OCI-M1 (cell line): ENCODE results near the gene SLFN13.
"Not testable (repeated sequence)": the region's sequence is repeated elsewhere in the genome, so short reads cannot be mapped to it uniquely, and the experiment has no call there.

ENCODE experiments used
- DNase-seq: peaks from one replicate; lab custom pipeline; 2025; lab: John Stamatoyannopoulos, UW

Gene SLFN13

DNA sequence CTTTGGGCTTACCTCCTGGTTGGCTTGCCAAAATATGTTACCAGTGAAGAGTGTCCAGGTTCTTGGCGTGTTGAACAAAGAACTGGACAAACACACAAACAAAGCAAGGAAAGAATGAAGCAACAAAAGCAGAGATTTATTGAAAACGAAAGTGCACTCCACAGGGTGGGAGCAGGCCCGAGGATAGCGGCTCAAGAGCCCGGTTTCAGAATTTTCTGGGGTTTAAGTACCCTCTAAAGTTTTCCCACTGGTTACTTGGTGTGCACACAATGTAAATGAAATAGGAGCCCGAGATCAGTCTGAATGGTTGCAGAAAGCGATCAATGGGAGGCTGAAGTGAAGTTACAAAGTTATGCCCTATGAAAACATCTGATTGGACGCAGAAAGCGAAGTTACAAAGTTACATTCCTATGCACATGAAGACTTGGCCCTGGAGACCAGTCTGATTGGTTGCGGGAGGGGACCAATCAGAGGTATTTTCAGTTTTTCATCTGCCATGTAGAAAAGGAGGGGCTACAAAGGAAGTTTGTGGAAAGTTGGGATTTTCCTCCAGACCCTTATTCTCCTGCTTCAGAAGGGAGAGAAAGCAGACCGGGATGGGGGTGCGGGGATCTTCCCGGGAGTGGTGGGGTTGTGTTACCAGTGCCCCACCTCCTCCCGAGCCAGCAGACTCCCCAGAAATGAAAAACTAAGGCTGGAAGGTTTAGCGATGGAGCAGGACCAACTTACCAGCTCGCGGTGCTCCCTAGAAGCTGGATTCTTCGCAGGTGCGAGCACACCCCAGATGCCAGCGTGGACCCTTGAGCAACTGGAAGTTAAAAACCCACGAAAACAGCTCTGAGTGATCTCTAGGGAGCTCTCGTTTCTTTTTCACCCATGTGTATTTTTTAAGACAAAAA is 16.1 kb downstream of the SLFN13 start, which contains the start of gene SLFN12:
Gene SLFN12, minus strand, starts transcription at position 325 of the 899 bp plus-strand sequence. CDS start 9,472 bp downstream, outside the sequence.
- DNase-seq: peak; percentile 92

DNA sequence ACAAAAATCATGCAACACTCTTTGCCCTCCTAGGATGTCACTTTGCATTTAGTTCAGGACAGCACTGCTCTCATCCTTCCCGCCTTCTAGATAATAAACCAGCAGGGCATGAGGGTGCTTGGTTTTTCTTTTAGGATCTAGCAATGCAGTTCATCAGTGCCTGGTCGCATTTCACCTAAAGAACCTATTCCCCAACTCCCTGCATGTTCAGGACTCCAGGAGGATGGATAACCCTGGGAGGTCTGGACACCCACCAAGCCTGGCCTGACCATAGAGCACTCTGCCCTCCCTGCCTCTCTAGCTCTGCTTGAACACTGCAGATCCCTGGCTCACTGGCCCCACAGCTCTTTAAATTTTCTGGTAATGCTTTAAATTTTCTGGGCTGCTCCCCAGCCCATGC is 18.9 kb downstream of the SLFN13 start:
- DNase-seq: no peak

DNA sequence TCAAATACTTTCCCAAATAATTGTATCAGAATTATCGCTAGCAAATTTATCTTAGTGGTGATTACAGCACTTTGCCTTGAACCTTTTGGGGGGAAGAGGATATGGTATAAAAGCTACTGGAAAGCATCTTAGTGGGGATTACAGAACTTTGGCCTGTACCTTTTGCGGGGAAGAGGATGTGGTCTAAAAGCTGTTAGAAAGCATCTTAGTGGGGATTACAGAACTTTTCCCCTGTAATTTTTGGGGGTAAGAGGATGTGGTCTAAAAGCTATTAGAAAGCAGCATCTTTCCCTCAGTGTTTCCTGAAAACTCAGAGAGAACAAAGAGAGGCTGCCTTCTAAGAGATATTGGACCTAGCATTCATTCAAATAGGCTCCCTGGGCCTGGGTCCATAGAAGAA is 20.3 kb downstream of the SLFN13 start:
- no peak for DNase-seq

- DNase-seq: no peak
These were observed 24.8 kb downstream of the SLFN13 start for GRCh38 chr17:35423761-35424160.

DNA sequence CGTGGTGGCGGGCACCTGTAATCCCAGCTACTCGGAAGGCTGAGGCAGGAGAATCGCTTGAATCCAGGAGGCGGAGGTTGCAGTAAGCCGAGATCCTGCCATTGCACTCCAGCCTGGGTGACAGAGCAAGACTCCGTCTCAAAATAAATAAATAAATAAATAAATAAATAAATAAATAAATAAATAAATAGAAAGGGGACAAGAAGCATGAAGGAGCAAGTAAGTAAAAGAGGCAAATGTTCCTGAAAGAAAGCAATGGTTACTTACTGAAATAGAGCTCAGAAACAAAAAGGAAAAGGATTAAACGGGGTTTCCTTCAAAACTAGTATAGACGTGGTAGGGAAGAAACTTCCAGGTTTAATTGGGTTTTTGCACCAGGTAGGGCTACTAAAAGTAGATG is 27.5 kb downstream of the SLFN13 start:
- DNase-seq: not testable (repeated sequence)

GRCh38 chr17:35416659-35417058 is 31.9 kb downstream of the SLFN13 start:
- no peak for DNase-seq

DNA sequence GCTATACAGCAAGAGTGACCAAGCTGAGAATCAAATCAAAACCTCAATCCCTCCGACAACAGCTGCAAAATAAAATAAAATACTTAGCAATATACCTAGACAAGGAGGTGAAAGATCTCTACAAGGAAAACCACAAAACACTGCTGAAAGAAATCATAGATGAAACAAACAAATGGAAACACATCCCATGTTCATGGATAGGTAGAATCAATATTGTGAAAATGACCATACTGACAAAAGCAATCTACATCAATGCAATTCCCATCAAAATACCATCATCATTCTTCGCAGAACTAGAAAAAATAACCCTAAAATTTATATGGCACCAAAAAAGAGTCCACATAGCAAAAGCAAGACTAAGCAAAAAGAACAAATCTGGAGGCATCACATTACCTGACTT is 33.9 kb downstream of the SLFN13 start:
- DNase-seq: not testable (repeated sequence)

DNA sequence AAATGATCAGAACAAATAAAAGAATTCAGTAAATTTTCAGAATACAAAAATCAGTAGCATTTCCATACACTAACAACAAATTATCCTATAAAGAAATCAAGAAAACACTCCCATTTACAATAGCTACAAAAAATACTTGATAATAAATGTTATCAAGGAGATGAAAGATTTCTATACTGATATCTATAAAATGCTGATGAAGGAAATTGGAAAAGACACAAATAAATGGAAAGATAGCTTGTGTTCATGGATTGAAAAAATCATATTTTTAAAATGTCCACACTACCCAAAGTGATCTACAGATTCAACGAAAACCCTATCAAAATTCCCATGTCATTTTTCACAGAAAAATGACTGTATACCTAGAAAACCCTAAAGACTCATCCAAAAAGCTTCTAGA is 34.3 kb downstream of the SLFN13 start:
- DNase-seq: no peak

GRCh38 chr17:35407531-35407930 is 41.0 kb downstream of the SLFN13 start:
- no peak for DNase-seq

- no peak for DNase-seq
These were observed 42.0 kb downstream of the SLFN13 start for GRCh38 chr17:35406568-35406967.

- DNase-seq: peak; percentile 83
These were observed 44.2 kb downstream of the SLFN13 start for GRCh38 chr17:35404360-35404759.

- DNase-seq: not testable (repeated sequence)
These were observed 54.8 kb downstream of the SLFN13 start for GRCh38 chr17:35393783-35394182.

GRCh38 chr17:35390663-35391062 is 57.9 kb downstream of the SLFN13 start:
- DNase-seq: peak; percentile 75

GRCh38 chr17:35390156-35390555 is 58.4 kb downstream of the SLFN13 start:
- peak; percentile 9 for DNase-seq

DNA sequence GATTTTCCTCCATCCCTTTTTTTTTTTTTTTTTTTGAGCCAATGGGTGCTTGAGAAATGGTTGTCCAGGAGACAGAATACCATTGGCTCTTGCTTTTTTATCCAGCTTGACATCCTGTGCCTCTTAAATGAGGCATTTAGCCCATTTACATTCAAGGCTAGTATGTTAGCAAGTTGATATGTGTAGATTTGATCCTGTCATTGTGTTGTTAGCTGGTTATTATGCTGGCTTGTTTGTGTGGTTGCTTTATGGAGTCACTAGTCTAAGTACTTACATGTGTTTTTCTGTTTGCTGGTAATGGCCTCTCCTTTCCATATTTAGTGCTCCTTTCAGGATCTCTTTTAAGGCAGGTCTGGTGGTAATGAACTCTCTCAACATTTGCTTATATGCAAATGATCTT is 61.1 kb downstream of the SLFN13 start:
- DNase-seq: no peak
